K562 (cell line): ENCODE data around the gene ACE. TPM values are rescaled to one million over a fixed set of nuclear protein-coding genes. Genes with fewer than 3 reads are reported as not detected.

Experiments used
- E2F3 ChIP-seq: fragments of 250-450 bp; sonication (Bioruptor Pico); IDR thresholded peaks from 2 replicates; pipeline ENCODE4 v1.4.0; 2020; ENCODE audit warnings: mild to moderate bottlenecking
- FOSL1 ChIP-seq: fragments of 200-800 bp; sonication (Bioruptor generic); conservative IDR thresholded peaks from 2 replicates; pipeline ENCODE4 v1.6.1; 2016; ENCODE audit warnings: missing genetic modification characterization, missing compliant biosample characterization
- FOXJ3 ChIP-seq: sonication (generic); formaldehyde crosslinking; IDR thresholded peaks from 2 replicates; pipeline ENCODE4 v1.4.0; 2020; ENCODE audit warnings: mild to moderate bottlenecking, missing genetic modification reagents
- GABPA ChIP-seq: fragments of 200-800 bp; sonication (Bioruptor generic); conservative IDR thresholded peaks from 2 replicates; pipeline ENCODE4 v1.6.1; 2016; ENCODE audit warnings: low read depth, missing genetic modification characterization, missing compliant biosample characterization
- HDAC6 ChIP-seq: IDR thresholded peaks from 2 replicates; pipeline ENCODE4 v1.6.1; 2012; ENCODE audit warnings: low read depth, mild to moderate bottlenecking, control low read depth, inconsistent platforms, low read length, moderate library complexity
- HMG20A ChIP-seq: fragments of 450-650 bp; formaldehyde crosslinking; conservative IDR thresholded peaks from 2 replicates; pipeline ENCODE4 v1.4.0; 2020; ENCODE audit warnings: mild to moderate bottlenecking, mixed read lengths
- JUNB ChIP-seq: fragments of 450-650 bp; formaldehyde crosslinking; conservative IDR thresholded peaks from 2 replicates; pipeline ENCODE4 v1.4.0; 2020; ENCODE audit warnings: mild to moderate bottlenecking
- MAZ ChIP-seq, 2 experiments: fragments of 450-650 bp in 1 of 2; sonication (generic) in 1 of 2; formaldehyde crosslinking; IDR thresholded peaks in 1 of 2; conservative IDR thresholded peaks in 1 of 2; 2 replicates each; pipeline versions ENCODE4 v1.4.0 to v1.5.0; 2020; ENCODE audit warnings: mild to moderate bottlenecking in 1 of 2, missing genetic modification reagents in 1 of 2
- SRSF3 ChIP-seq: fragments of 200-400 bp; formaldehyde crosslinking; IDR thresholded peaks from 2 replicates; pipeline ENCODE4 v1.6.1; 2016; ENCODE audit warnings: mild to moderate bottlenecking, low read length, moderate library complexity; ENCODE audit not compliant: insufficient read depth
- TEAD1 ChIP-seq, 2 experiments: fragments of 450-650 bp in 1 of 2; sonication (generic) in 1 of 2; formaldehyde crosslinking; IDR thresholded peaks; 2 replicates each; pipeline versions ENCODE4 v1.4.0 to v1.8.0; 2020 to 2022; ENCODE audit warnings: mild to moderate bottlenecking in 2 of 2, missing genetic modification reagents in 1 of 2
- TEAD2 ChIP-seq: fragments of 450-650 bp; IDR thresholded peaks from 2 replicates; pipeline ENCODE4 v1.6.1; 2016; ENCODE audit warnings: missing genetic modification characterization, control low read depth, missing compliant biosample characterization
- ZNF143 ChIP-seq: sonication (generic); formaldehyde crosslinking; IDR thresholded peaks from 2 replicates; pipeline ENCODE4 v1.9.0; 2022; ENCODE audit warnings: mild to moderate bottlenecking, missing genetic modification reagents
- ZNF217 ChIP-seq: sonication (generic); formaldehyde crosslinking; IDR thresholded peaks from 2 replicates; pipeline ENCODE4 v1.8.0; 2022; ENCODE audit warnings: mild to moderate bottlenecking, missing genetic modification reagents
- ZNF57 ChIP-seq: fragments of 450-650 bp; formaldehyde crosslinking; IDR thresholded peaks from 2 replicates; pipeline ENCODE4 v1.4.0; 2020; ENCODE audit warnings: mild to moderate bottlenecking, moderate library complexity
- ZNF583 ChIP-seq: fragments of 250-450 bp; sonication (Bioruptor Pico); IDR thresholded peaks from 2 replicates; pipeline ENCODE4 v1.4.0; 2020
- ZNF644 ChIP-seq: fragments of 200-800 bp; sonication (Bioruptor generic); IDR thresholded peaks from 2 replicates; pipeline ENCODE4 v1.6.1; 2016; ENCODE audit warnings: low read depth, missing genetic modification characterization, missing compliant biosample characterization
- ZNF766 ChIP-seq: fragments of 200-800 bp; sonication (Bioruptor generic); conservative IDR thresholded peaks from 2 replicates; pipeline ENCODE4 v1.6.1; 2016; ENCODE audit warnings: missing genetic modification characterization, missing compliant biosample characterization
- ZNF785 ChIP-seq: fragments of 250-450 bp; sonication (Bioruptor Pico); IDR thresholded peaks from 2 replicates; pipeline ENCODE4 v1.4.0; 2020; ENCODE audit warnings: mild to moderate bottlenecking
- polyA plus RNA-seq, 8 experiments: library from polyadenylated mRNA; depleted of rRNA in 4 of 8; stranded (reverse) in 5 of 8; unstranded in 3 of 8; fragments of >200 nt; fragmentation: Nextera tagmentation in 2 of 8; fragmentation: Illumina TruSeq in 1 of 8; extraction: Ambion mirVana in 2 of 8; extraction: Trizol in 1 of 8; gene quantifications; 2 replicates each; pipeline versions ENCODE4 v1.2.1 to v1.2.3, GENCODE V29; 2011 to 2014; ENCODE audit warnings: inconsistent platforms in 1 of 8, missing spikeins in 1 of 8
- total RNA-seq, 7 experiments: library from RNA; depleted of rRNA in 6 of 7; stranded (reverse); fragments of >200 nt in 6 of 7; fragmentation: Illumina TruSeq in 2 of 7; extraction: Trizol in 2 of 7; gene quantifications; 2 replicates each; pipeline versions ENCODE4 v1.2.1 to v1.2.3, GENCODE V29; 2011 to 2021; ENCODE audit warnings: low replicate concordance in 1 of 7
- TF ChIP-seq, protein P1 (sequence below): IDR thresholded peaks from 3 replicates; pipeline ENCODE4 v1.6.1; 2011; ENCODE audit warnings: borderline replicate concordance, mild to moderate bottlenecking; ENCODE audit not compliant: insufficient read length, insufficient read depth
- TF ChIP-seq, protein P2 (sequence below): fragments of 450-650 bp; formaldehyde crosslinking; IDR thresholded peaks from 2 replicates; pipeline ENCODE4 v1.4.0; 2022; ENCODE audit warnings: mild to moderate bottlenecking, moderate library complexity
- TF ChIP-seq, protein P3 (sequence below): fragments of 450-650 bp; IDR thresholded peaks from 2 replicates; pipeline ENCODE4 v1.6.1; 2017; ENCODE audit warnings: antibody characterized with exemption, mild to moderate bottlenecking
- TF ChIP-seq, protein P4 (sequence below), 2 experiments: fragments of 450-650 bp in 1 of 2; sonication (generic) in 1 of 2; formaldehyde crosslinking in 1 of 2; IDR thresholded peaks in 1 of 2; conservative IDR thresholded peaks in 1 of 2; 2 replicates each; pipeline versions ENCODE4 v1.6.1 to v1.8.1; 2016 to 2023; ENCODE audit warnings: mild to moderate bottlenecking in 2 of 2, moderate library complexity in 2 of 2, inconsistent platforms in 1 of 2, missing genetic modification reagents in 1 of 2

ACE gene
- total and polyA plus RNA-seq, 9 of the 15 experiments (the other 6 are each of a cell fraction or from before 2014, with no cell fraction given), result 0.07 to 2.5 (median 0.47) TPM; not detected in 1

DNA sequence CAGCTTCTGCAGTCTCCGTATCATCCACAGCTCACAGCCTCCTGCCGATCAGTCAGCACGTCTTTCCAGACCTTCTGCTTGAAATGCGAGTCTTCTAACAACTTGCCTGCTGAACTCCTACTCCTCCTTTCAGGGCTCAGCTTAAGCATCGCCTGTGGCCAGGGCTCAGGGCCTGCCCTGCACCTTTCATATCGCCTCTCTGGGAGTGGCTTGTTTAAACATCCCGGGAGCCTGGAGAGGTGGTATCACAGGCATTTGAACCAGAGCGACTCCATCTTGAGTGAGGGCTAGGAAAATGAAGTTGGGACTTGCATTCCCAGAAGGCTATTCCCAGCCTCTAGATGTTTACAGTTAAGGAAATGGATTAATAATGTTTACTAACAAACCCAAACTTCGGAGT lies 16.8 kb upstream of the ACE start (continued):
- TF ChIP-seq, protein P1, sequence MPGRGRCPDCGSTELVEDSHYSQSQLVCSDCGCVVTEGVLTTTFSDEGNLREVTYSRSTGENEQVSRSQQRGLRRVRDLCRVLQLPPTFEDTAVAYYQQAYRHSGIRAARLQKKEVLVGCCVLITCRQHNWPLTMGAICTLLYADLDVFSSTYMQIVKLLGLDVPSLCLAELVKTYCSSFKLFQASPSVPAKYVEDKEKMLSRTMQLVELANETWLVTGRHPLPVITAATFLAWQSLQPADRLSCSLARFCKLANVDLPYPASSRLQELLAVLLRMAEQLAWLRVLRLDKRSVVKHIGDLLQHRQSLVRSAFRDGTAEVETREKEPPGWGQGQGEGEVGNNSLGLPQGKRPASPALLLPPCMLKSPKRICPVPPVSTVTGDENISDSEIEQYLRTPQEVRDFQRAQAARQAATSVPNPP, result no peak
- TF ChIP-seq E2F3 (peak; percentile 74; the same call in 1 of the 2 replicates), TEAD1 (CRISPR knock-in tag; IDR thresholded peaks at IDR 0.05) (peak in 1 of 2 experiments; percentile 90; a peak in 2 of 4 replicates), HMG20A (no peak), JUNB (CRISPR knock-in tag) (no peak), MAZ (CRISPR knock-in tag; conservative IDR thresholded peaks at IDR 0.05 in 1 of 2, IDR thresholded peaks at IDR 0.05 in 1 of 2) (peak in 1 of 2 experiments; percentile 69; a peak in 2 of 4 replicates), HDAC6 (no peak), ZNF644 (peak; percentile 86; the same call in 1 of the 2 replicates), ZNF785 (CRISPR knock-in tag) (no peak), GABPA (tag) (0 out of 2 replicates have a peak, but pooled peaks have one; percentile 12), ZNF143 (CRISPR knock-in tag) (no peak), FOSL1 (tag) (no peak), ZNF217 (no peak), SRSF3 (no peak), FOXJ3 (CRISPR knock-in tag) (no peak), ZNF583 (CRISPR knock-in tag) (peak; percentile 97), ZNF57 (0 out of 2 replicates have a peak, but pooled peaks have one; percentile 53), ZNF766 (CRISPR knock-in tag) (0 out of 2 replicates have a peak, but pooled peaks have one; percentile 69), TEAD2 (tag) (peak; percentile 82)
- TF ChIP-seq, protein P2, sequence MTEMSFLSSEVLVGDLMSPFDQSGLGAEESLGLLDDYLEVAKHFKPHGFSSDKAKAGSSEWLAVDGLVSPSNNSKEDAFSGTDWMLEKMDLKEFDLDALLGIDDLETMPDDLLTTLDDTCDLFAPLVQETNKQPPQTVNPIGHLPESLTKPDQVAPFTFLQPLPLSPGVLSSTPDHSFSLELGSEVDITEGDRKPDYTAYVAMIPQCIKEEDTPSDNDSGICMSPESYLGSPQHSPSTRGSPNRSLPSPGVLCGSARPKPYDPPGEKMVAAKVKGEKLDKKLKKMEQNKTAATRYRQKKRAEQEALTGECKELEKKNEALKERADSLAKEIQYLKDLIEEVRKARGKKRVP (CRISPR knock-in tag), result peak; percentile 78; the same call in 1 of the 2 replicates
- TF ChIP-seq, protein P3, sequence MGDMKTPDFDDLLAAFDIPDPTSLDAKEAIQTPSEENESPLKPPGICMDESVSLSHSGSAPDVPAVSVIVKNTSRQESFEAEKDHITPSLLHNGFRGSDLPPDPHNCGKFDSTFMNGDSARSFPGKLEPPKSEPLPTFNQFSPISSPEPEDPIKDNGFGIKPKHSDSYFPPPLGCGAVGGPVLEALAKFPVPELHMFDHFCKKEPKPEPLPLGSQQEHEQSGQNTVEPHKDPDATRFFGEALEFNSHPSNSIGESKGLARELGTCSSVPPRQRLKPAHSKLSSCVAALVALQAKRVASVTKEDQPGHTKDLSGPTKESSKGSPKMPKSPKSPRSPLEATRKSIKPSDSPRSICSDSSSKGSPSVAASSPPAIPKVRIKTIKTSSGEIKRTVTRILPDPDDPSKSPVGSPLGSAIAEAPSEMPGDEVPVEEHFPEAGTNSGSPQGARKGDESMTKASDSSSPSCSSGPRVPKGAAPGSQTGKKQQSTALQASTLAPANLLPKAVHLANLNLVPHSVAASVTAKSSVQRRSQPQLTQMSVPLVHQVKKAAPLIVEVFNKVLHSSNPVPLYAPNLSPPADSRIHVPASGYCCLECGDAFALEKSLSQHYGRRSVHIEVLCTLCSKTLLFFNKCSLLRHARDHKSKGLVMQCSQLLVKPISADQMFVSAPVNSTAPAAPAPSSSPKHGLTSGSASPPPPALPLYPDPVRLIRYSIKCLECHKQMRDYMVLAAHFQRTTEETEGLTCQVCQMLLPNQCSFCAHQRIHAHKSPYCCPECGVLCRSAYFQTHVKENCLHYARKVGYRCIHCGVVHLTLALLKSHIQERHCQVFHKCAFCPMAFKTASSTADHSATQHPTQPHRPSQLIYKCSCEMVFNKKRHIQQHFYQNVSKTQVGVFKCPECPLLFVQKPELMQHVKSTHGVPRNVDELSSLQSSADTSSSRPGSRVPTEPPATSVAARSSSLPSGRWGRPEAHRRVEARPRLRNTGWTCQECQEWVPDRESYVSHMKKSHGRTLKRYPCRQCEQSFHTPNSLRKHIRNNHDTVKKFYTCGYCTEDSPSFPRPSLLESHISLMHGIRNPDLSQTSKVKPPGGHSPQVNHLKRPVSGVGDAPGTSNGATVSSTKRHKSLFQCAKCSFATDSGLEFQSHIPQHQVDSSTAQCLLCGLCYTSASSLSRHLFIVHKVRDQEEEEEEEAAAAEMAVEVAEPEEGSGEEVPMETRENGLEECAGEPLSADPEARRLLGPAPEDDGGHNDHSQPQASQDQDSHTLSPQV, result peak; percentile 98
- TF ChIP-seq, protein P4, sequence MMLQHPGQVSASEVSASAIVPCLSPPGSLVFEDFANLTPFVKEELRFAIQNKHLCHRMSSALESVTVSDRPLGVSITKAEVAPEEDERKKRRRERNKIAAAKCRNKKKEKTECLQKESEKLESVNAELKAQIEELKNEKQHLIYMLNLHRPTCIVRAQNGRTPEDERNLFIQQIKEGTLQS (IDR thresholded peaks at IDR 0.05), result no peak
- TF ChIP-seq, protein P4 (CRISPR knock-in tag; conservative IDR thresholded peaks at IDR 0.05), result no peak
